Mammary epithelial cell (primary cell): Measurements from ENCODE around the gene KREMEN2.

Source experiments
- CTCF ChIP-seq, 2 donors: IDR thresholded peaks in 1 of 2; conservative IDR thresholded peaks in 1 of 2; 2 replicates each; pipeline ENCODE4 v1.5.1; 2011 to 2012; ENCODE audit warnings: inconsistent platforms in 2 of 2, low read length in 2 of 2, mild to moderate bottlenecking in 2 of 2, control low read depth in 1 of 2, low read depth in 1 of 2; ENCODE audit not compliant: insufficient read depth in 1 of 2; ENCODE audit errors: extremely low read depth in 1 of 2
- EZH2 ChIP-seq: IDR thresholded peaks from 2 replicates; pipeline ENCODE4 v1.6.1; 2012; ENCODE audit warnings: low read length, inconsistent platforms, borderline replicate concordance

GRCh38 chr16:3012246-3012645 is 48.2 kb downstream of the KREMEN2 start:
- TF ChIP-seq CTCF (conservative IDR thresholded peaks at IDR 0.05 in 1 of 2, IDR thresholded peaks at IDR 0.05 in 1 of 2; ENCODE audit: extremely low read depth in 1 of 2, insufficient read depth in 1 of 2, low read depth in 1 of 2, low read length in 2 of 2): no peak
- TF ChIP-seq EZH2: no peak
